Fibroblast of the aortic adventitia (primary cell): ENCODE measurements around the gene RNF220. TPM values are rescaled to one million over a fixed set of nuclear protein-coding genes. Genes with fewer than 3 reads are reported as not detected.
"Not testable (repeated sequence)": the region's sequence is repeated elsewhere in the genome, so short reads cannot be mapped to it uniquely, and the experiment has no call there.

Source experiments
- DNase-seq: peaks from one replicate; pipeline ENCODE4 v3.0.0-alpha.2; 2010; ENCODE audit warnings: low read depth
- H3K4me3 ChIP-seq: 2 replicates; pipeline ENCODE4 v1.5.1; 2011; ENCODE audit warnings: low read depth, mild to moderate bottlenecking, control low read depth, low read length, moderate library complexity
- total RNA-seq: library from RNA; depleted of rRNA; stranded (reverse); fragments of >200 nt; gene quantifications from 2 replicates; pipeline ENCODE4 v1.2.3, GENCODE V29; 2012; ENCODE audit warnings: low replicate concordance
- TF ChIP-seq, protein P1 (sequence below): IDR thresholded peaks from 2 replicates; pipeline ENCODE4 v1.5.1; 2011; ENCODE audit warnings: mild to moderate bottlenecking, low read length, control low read depth, inconsistent platforms; ENCODE audit not compliant: insufficient read depth

The RNF220 gene
- total RNA-seq, 1 donor = 51.2 TPM

GRCh38 chr1:44664730-44665370, 259.8 kb downstream of the RNF220 start:
- no peak for DNase-seq
- TF ChIP-seq, protein P1, sequence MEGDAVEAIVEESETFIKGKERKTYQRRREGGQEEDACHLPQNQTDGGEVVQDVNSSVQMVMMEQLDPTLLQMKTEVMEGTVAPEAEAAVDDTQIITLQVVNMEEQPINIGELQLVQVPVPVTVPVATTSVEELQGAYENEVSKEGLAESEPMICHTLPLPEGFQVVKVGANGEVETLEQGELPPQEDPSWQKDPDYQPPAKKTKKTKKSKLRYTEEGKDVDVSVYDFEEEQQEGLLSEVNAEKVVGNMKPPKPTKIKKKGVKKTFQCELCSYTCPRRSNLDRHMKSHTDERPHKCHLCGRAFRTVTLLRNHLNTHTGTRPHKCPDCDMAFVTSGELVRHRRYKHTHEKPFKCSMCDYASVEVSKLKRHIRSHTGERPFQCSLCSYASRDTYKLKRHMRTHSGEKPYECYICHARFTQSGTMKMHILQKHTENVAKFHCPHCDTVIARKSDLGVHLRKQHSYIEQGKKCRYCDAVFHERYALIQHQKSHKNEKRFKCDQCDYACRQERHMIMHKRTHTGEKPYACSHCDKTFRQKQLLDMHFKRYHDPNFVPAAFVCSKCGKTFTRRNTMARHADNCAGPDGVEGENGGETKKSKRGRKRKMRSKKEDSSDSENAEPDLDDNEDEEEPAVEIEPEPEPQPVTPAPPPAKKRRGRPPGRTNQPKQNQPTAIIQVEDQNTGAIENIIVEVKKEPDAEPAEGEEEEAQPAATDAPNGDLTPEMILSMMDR = no peak
- H3K4me3 ChIP-seq = no peak overlapping the region

- not testable (repeated sequence) for DNase-seq, H3K4me3 ChIP-seq
Measured at GRCh38 chr1:44666719-44667118, 261.7 kb downstream of the RNF220 start.

DNA sequence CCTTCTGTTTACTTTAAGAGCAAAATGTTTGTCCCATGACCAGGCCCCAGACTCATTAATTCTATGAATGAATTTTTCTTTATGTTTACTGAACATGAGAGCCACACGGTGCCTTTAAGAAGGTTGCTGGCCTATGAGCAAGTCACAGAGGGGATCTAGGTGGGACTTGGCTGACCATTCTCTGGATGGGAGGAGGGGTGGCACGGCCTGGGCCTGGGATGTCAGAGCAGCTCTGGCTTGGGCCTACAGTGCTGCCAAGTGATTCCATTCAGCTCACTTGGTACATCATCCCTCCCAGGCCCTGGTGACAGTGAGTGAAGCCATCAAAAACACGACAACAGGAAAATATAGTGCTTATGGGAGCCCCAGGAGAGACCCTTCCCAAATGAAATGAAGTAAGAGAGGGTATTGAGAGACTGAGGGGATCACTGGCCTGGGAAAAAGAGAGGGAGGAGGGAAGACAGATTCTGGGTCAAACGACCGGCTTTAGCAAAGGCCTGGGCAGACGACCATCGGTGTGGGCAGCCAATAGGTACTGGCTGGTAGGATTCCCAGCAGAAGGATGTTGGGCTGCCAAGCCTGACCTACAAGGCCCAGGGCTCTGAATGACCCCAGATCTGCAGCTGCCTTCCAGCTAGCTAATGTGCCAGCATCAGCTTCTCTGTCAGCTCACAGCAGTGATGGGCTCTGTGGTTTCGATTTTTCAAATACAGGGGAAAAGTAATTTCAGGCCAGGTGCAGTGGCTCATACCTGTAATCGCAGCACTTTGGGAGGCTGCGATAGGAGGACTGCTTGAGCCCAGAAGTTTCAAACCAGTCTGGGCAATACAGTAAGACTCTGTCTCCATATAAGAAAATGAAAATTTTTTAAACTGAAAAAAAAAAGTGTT, 265.9 kb downstream of the RNF220 start:
- TF ChIP-seq, protein P1 = no peak
- no peak overlapping the region for H3K4me3 ChIP-seq
- no peak for DNase-seq

GRCh38 chr1:44672254-44672955, 267.4 kb downstream of the RNF220 start:
- no peak overlapping the region for H3K4me3 ChIP-seq
- TF ChIP-seq, protein P1 = no peak
- peak; percentile 37 for DNase-seq

DNA sequence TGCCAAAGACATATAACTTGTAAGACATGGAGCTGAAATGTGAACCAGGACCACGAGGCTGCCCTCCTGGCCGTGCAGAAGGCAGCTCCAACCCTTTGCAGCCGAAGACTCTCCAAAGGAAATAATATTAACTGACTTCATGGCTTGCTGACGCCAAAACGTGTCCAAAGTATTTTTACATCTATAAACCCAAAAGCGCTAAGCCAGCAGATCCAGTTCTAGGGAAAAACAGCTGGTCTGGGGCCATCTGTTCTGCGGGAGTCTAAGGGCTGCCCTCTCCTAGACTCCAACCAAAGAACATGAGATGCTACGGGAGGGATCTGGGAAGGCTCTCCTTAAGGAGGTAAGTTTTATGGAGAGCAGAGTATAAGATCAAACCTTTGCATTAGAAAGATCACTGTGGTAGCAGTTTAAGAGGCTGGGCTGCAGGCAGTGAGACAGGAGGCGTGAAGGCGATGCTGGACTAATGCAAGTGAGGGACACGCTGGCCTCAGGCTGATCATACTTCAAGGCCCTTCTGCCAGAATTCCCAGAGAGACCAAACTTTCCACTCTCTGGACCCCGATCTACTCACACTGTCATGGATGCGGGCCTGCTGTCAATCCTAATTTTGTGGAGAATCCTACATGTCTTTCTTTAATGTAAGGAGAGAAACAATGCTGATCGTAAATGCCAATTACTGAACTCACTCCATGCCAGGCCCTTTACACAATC, 268.1 kb downstream of the RNF220 start:
- peak overlapping the region; percentile 88 for H3K4me3 ChIP-seq
- TF ChIP-seq, protein P1 = no peak
- DNase-seq = no peak

DNA sequence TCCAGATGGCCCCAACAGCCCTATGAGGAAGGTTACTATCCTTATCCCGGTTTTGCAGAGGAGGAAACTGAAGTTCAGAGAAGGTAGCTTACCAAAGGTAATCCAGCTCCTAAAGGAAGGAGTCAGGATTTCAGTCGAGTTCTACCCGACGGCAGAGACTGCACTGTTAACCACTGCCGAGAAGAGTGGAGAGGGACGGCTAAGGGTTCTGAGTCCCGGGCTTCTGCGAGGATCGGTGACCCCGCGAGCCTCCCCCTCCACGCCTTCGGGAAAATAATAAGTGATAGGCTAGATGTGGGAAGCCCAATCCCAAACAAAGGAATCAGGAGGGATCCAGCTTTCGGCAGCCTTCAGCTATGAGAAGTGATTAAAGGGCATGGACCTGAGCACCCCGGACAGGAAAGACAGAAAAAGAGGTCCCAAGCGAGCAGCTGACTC, 268.6 kb downstream of the RNF220 start:
- TF ChIP-seq, protein P1 = no peak
- H3K4me3 ChIP-seq = peak overlapping the region; percentile 88
- DNase-seq = no peak
